IMR-90 (cell line): ENCODE measurements around the gene FRMD6. TPM values are rescaled to one million over a fixed set of nuclear protein-coding genes. Genes with fewer than 3 reads are reported as not detected.

ENCODE experiments used
- ATAC-seq: fragments of 200-7000 bp; cut with Tn5 transposase; 2 replicates; pipeline ENCODE4 v1.9.1; 2020; ENCODE audit warnings: low read depth, mild to moderate bottlenecking, moderate library complexity
- BruUV-seq: library from RNA; stranded (reverse); fragments of 400-500 nt; replicated peaks from 2 replicates; lab custom pipeline; 2021; lab: Mats Ljungman, UMichigan
- CTCF ChIA-PET: fragments of 300-600 bp; formaldehyde crosslinking; extraction: SDS; loops from one replicate; lab custom pipeline; 2021; ENCODE audit warnings: antibody characterized with exemption; lab: Yijun Ruan, JAX
- POLR2A ChIA-PET: fragments of 300-600 bp; sonication (Branson Sonifier 250); formaldehyde crosslinking; loops from one replicate; lab custom pipeline; 2022; ENCODE audit warnings: antibody characterized with exemption; ENCODE audit not compliant: unreplicated experiment; lab: Charles Lee
- DNase-seq: peaks from one replicate; pipeline ENCODE4 v3.0.0; 2013
- H2AFZ ChIP-seq: replicated peaks from 2 replicates; pipeline ENCODE3; 2013; ENCODE audit warnings: low read length, mild to moderate bottlenecking; ENCODE audit not compliant: poor library complexity
- H2AK5ac ChIP-seq: 2 replicates; pipeline ENCODE4 v1.6.1; 2013; ENCODE audit warnings: low read depth, low read length, inconsistent platforms
- H2AK9ac ChIP-seq: replicated peaks from 2 replicates; pipeline ENCODE3; 2013; ENCODE audit warnings: mild to moderate bottlenecking, low read depth, low read length, moderate library complexity; ENCODE audit not compliant: poor library complexity
- H2BK120ac ChIP-seq: 2 replicates; pipeline ENCODE4 v1.6.1; 2013; ENCODE audit warnings: low read depth, low read length, inconsistent platforms
- H2BK15ac ChIP-seq: 3 replicates; pipeline ENCODE4 v1.6.1; 2013; ENCODE audit warnings: low read depth, low read length, inconsistent platforms
- H2BK20ac ChIP-seq: 2 replicates; pipeline ENCODE4 v1.6.1; 2013; ENCODE audit warnings: low read depth, mild to moderate bottlenecking, inconsistent platforms, low read length, moderate library complexity
- H2BK5ac ChIP-seq: 2 replicates; pipeline ENCODE4 v1.6.1; 2013; ENCODE audit warnings: mild to moderate bottlenecking, low read depth, low read length, inconsistent platforms; ENCODE audit not compliant: poor library complexity, severe bottlenecking
- H3K14ac ChIP-seq: replicated peaks from 2 replicates; pipeline ENCODE4 v1.6.1; 2013; ENCODE audit warnings: low read depth, low read length, inconsistent platforms
- H3K18ac ChIP-seq: 2 replicates; pipeline ENCODE4 v1.6.1; 2013; ENCODE audit warnings: low read depth, low read length, control low read depth
- H3K23ac ChIP-seq: 2 replicates; pipeline ENCODE4 v1.6.1; 2013; ENCODE audit warnings: low read depth, low read length, inconsistent platforms
- H3K27ac ChIP-seq: 2 replicates; pipeline ENCODE4 v1.5.1; 2013; ENCODE audit warnings: mild to moderate bottlenecking, control low read depth, low read length; ENCODE audit not compliant: insufficient read depth
- H3K27me3 ChIP-seq: 2 replicates; pipeline ENCODE4 v1.6.1; 2013; ENCODE audit warnings: low read length; ENCODE audit not compliant: control insufficient read depth, insufficient read depth
- H3K36me3 ChIP-seq: 2 replicates; pipeline ENCODE4 v1.6.1; 2013; ENCODE audit warnings: low read length, mixed read lengths; ENCODE audit not compliant: control insufficient read depth, insufficient read depth
- H3K4ac ChIP-seq: 2 replicates; pipeline ENCODE4 v1.6.1; 2013; ENCODE audit warnings: low read depth, low read length, inconsistent platforms
- H3K4me1 ChIP-seq: 2 replicates; pipeline ENCODE4 v1.6.1; 2013; ENCODE audit warnings: low read length, mixed read lengths; ENCODE audit not compliant: control insufficient read depth, insufficient read depth
- H3K4me2 ChIP-seq: 2 replicates; pipeline ENCODE4 v1.6.1; 2013; ENCODE audit warnings: low read depth, mild to moderate bottlenecking, control low read depth, low read length, moderate library complexity
- H3K4me3 ChIP-seq: 2 replicates; pipeline ENCODE4 v1.5.1; 2013; ENCODE audit warnings: low read depth, mild to moderate bottlenecking, control low read depth, low read length, moderate library complexity; ENCODE audit not compliant: insufficient read depth
- H3K56ac ChIP-seq: 2 replicates; pipeline ENCODE4 v1.6.1; 2013; ENCODE audit warnings: low read length, inconsistent platforms; ENCODE audit not compliant: insufficient read depth; ENCODE audit errors: extremely low read depth
- H3K79me1 ChIP-seq, 2 experiments: 2 replicates each; pipeline ENCODE4 v1.6.1; 2013; ENCODE audit warnings: low read length in 2 of 2, inconsistent platforms in 1 of 2, low read depth in 1 of 2
- H3K9ac ChIP-seq: 2 replicates; pipeline ENCODE4 v1.6.1; 2013; ENCODE audit warnings: low read depth, low read length, control low read depth
- H3K9me1 ChIP-seq: 2 replicates; pipeline ENCODE4 v1.6.1; 2013; ENCODE audit warnings: low read length, inconsistent platforms; ENCODE audit not compliant: insufficient read depth
- H3K9me3 ChIP-seq: 2 replicates; pipeline ENCODE4 v1.6.1; 2013; ENCODE audit warnings: low read length; ENCODE audit not compliant: control insufficient read depth, insufficient read depth
- H4K20me1 ChIP-seq: 2 replicates; pipeline ENCODE4 v1.6.1; 2013; ENCODE audit warnings: low read length, inconsistent platforms; ENCODE audit not compliant: insufficient read depth
- H4K5ac ChIP-seq: 2 replicates; pipeline ENCODE4 v1.6.1; 2013; ENCODE audit warnings: mild to moderate bottlenecking, low read depth, low read length, control low read depth
- H4K8ac ChIP-seq, 2 experiments: 2 replicates each; pipeline ENCODE4 v1.6.1; 2013; ENCODE audit warnings: low read depth in 2 of 2, low read length in 2 of 2, control low read depth in 1 of 2, inconsistent platforms in 1 of 2
- H4K91ac ChIP-seq: 2 replicates; pipeline ENCODE4 v1.6.1; 2013; ENCODE audit warnings: low read depth, low read length, inconsistent platforms; ENCODE audit not compliant: insufficient read depth
- BHLHE40 ChIP-seq: fragments of 150-350 bp; IDR thresholded peaks from 2 replicates; pipeline ENCODE4 v1.6.1; 2016; ENCODE audit warnings: mild to moderate bottlenecking, low read depth, low read length
- MAZ ChIP-seq: IDR thresholded peaks from 2 replicates; pipeline ENCODE4 v1.6.1; 2012; ENCODE audit warnings: low read depth, mild to moderate bottlenecking, low read length, improper control_type of control experiment, moderate library complexity, borderline replicate concordance
- POLR2A ChIP-seq: IDR thresholded peaks from 2 replicates; pipeline ENCODE4 v1.6.1; 2012; ENCODE audit warnings: mild to moderate bottlenecking, low read depth, low read length
- WGBS, 2 experiments: methylation state at CpG; one replicate each; pipeline versions ENCODE4 v1.1.5 to v1.1.7; 2013; ENCODE audit warnings: missing lambda C conversion rate in 2 of 2; ENCODE audit not compliant: insufficient read length in 1 of 2; ENCODE audit errors: extremely low coverage in 2 of 2; 5-methylcytosine and 5-hydroxymethylcytosine counted together
- dilution Hi-C: fragments of 300-500 bp; cut with HindIII; formaldehyde crosslinking; loops from one replicate; pipeline ENCODE4 v1.14.3; 2018; ENCODE audit warnings: low sequenced_read_pairs; ENCODE audit not compliant: unreplicated experiment
- in situ Hi-C: fragments of 300-500 bp; cut with MboI; formaldehyde crosslinking; loops from 3 replicates; pipeline ENCODE4 v1.14.3; 2019; ENCODE audit warnings: low sequenced_read_pairs, inconsistent platforms, mixed read lengths
- intact Hi-C: fragments of 100-400 bp; cut with micrococcal nuclease; formaldehyde crosslinking; loops from 2 replicates; pipeline ENCODE4 v1.10.0; 2022
- polyA plus RNA-seq, 3 experiments: library from polyadenylated mRNA; depleted of rRNA; stranded (reverse); fragments of >200 nt; gene quantifications; 2 replicates each; pipeline ENCODE4 v1.2.3, GENCODE V29; 2012; ENCODE audit warnings: low replicate concordance in 1 of 3
- total RNA-seq: library from RNA; depleted of rRNA; stranded (reverse); fragments of >200 nt; gene quantifications from 2 replicates; pipeline ENCODE4 v1.2.3, GENCODE V29; 2012
- TF ChIP-seq, protein P1 (sequence below): fragments of 150-350 bp; IDR thresholded peaks from 2 replicates; pipeline ENCODE4 v1.6.1; 2017; ENCODE audit warnings: mild to moderate bottlenecking, antibody characterized with exemption, low read length, low read depth

FRMD6 gene
- total and polyA plus RNA-seq, 2 of the 4 experiments (the other 2 are of a cell fraction) = 243 to 682 TPM

DNA sequence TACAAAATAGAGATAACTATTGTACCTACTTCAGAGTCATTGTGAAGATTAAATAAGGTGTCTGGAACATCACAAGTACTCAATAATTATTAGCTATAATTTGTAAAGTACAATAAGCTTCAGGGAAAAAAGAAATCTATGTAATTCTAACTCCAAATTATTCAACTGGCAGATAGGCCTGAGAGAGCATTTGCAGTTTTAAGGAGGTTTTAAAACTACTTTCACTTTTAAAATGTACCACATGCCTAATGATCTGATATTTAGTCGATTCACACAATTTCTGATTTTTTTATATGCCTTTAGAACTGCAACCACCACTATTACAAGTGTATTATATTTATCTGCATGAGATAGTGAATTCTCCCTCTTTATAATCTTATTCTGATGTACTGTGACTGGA lies 24.9 kb upstream of the FRMD6 start:
- Histone ChIP-seq H3K27ac (no peak overlapping the region), H3K36me3 (no peaks in the 10 kb centered on the region), H3K9me1 (peaks cover 5% of the 10 kb centered on the region; the same call in 1 of the 2 replicates), H3K23ac (no peak overlapping the region), H2BK5ac (no peak overlapping the region), H2BK120ac (no peak overlapping the region), H2BK15ac (no peak overlapping the region), H2BK20ac (no peak overlapping the region), H4K8ac (no peak overlapping the region; a peak in 1 of 4 replicates), H3K4me3 (no peak overlapping the region), H2AK9ac (no peak overlapping the region), H4K91ac (no peak overlapping the region), H3K79me1 (0 out of 4 replicates have a peak, but pooled peaks cover 0 to 6% of the 10 kb centered on the region in 2 experiments), H4K20me1 (no peaks in the 10 kb centered on the region), H3K27me3 (no peaks in the 10 kb centered on the region), H3K4me2 (peak overlapping the region; percentile 54), H2AK5ac (no peak overlapping the region), H4K5ac (no peak overlapping the region; the same call in 1 of the 2 replicates), H3K4ac (no peak overlapping the region), H3K56ac (no peak overlapping the region), H2AFZ (no peak overlapping the region), H3K9ac (peak overlapping the region; percentile 18; the same call in 1 of the 2 replicates), H3K4me1 (peaks cover 3% of the 10 kb centered on the region; the same call in 1 of the 2 replicates), H3K14ac (no peak overlapping the region), H3K9me3 (no peaks in the 10 kb centered on the region), H3K18ac (no peak overlapping the region)
- TF ChIP-seq POLR2A = no peak
- no peak for TF ChIP-seq BHLHE40
- TF ChIP-seq, protein P1, sequence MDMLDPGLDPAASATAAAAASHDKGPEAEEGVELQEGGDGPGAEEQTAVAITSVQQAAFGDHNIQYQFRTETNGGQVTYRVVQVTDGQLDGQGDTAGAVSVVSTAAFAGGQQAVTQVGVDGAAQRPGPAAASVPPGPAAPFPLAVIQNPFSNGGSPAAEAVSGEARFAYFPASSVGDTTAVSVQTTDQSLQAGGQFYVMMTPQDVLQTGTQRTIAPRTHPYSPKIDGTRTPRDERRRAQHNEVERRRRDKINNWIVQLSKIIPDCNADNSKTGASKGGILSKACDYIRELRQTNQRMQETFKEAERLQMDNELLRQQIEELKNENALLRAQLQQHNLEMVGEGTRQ = no peak
- no peak for TF ChIP-seq MAZ
- ChIA-PET POLR2A (no interaction called here), CTCF (no interaction called here)
- WGBS, 2 experiments = no CpG with 5 or more reads among the region's 1 CpG
- in situ Hi-C loops = no loop called here
- DNase-seq (no peak), ATAC-seq (peak; percentile 35)
- dilution Hi-C loops = no loop called here
- intact Hi-C loops = no loop called here
- BruUV-seq = no TSS peak
